Loucy (cell line): ENCODE data around the gene MAP7.

Experiments
- H2AFZ ChIP-seq: fragments of 200-600 bp; sonication (generic); 2 replicates; pipeline ENCODE4 v1.6.0; 2016; ENCODE audit warnings: antibody characterized with exemption, mild to moderate bottlenecking, low read length, moderate library complexity
- H3F3A ChIP-seq: fragments of 200-600 bp; 2 replicates; pipeline ENCODE4 v1.6.0; 2016; ENCODE audit warnings: antibody characterized with exemption, low read depth, mild to moderate bottlenecking
- H3K27me3 ChIP-seq: fragments of 200-600 bp; sonication (generic); 2 replicates; pipeline ENCODE4 v1.6.1; 2014; ENCODE audit warnings: low read length, mild to moderate bottlenecking; ENCODE audit not compliant: insufficient read depth, poor library complexity, severe bottlenecking
- H3K36me3 ChIP-seq: fragments of 200-600 bp; sonication (generic); 2 replicates; pipeline ENCODE4 v1.6.1; 2016; ENCODE audit warnings: low read length; ENCODE audit not compliant: insufficient read depth
- H3K4me1 ChIP-seq: fragments of 200-600 bp; sonication (generic); 2 replicates; pipeline ENCODE4 v1.5.1; 2014; ENCODE audit warnings: low read length, mild to moderate bottlenecking; ENCODE audit not compliant: insufficient read depth, poor library complexity, severe bottlenecking
- H3K4me2 ChIP-seq: fragments of 200-600 bp; sonication (generic); 2 replicates; pipeline ENCODE4 v1.6.0; 2014; ENCODE audit warnings: antibody characterized with exemption, low read length, low read depth, mild to moderate bottlenecking; ENCODE audit not compliant: poor library complexity, severe bottlenecking
- H3K4me3 ChIP-seq: fragments of 200-600 bp; sonication (generic); 2 replicates; pipeline ENCODE4 v1.5.1; 2014; ENCODE audit warnings: low read length, mild to moderate bottlenecking, mixed read lengths; ENCODE audit not compliant: poor library complexity, severe bottlenecking
- H3K79me2 ChIP-seq: fragments of 200-600 bp; sonication (generic); 2 replicates; pipeline ENCODE4 v1.6.1; 2014; ENCODE audit warnings: low read length; ENCODE audit not compliant: insufficient read depth
- H3K9ac ChIP-seq: fragments of 200-600 bp; sonication (generic); 2 replicates; pipeline ENCODE4 v1.6.0; 2014; ENCODE audit warnings: mild to moderate bottlenecking, low read depth, low read length, moderate library complexity; ENCODE audit not compliant: poor library complexity, severe bottlenecking
- H3K9me2 ChIP-seq: fragments of 200-600 bp; sonication (generic); replicated peaks from 2 replicates; pipeline ENCODE4 v1.6.1; 2016; ENCODE audit warnings: low read depth, low read length, mixed read lengths
- H3K9me3 ChIP-seq: fragments of 200-600 bp; sonication (generic); 2 replicates; pipeline ENCODE4 v1.6.1; 2014; ENCODE audit warnings: mild to moderate bottlenecking, antibody characterized with exemption, low read length, low read depth; ENCODE audit not compliant: insufficient read depth
- H4K20me1 ChIP-seq: fragments of 200-600 bp; sonication (generic); 2 replicates; pipeline ENCODE4 v1.6.0; 2014; ENCODE audit warnings: antibody characterized with exemption, low read length, mild to moderate bottlenecking; ENCODE audit not compliant: insufficient read depth, poor library complexity, severe bottlenecking
- CTCF ChIP-seq: fragments of 200-600 bp; sonication (generic); conservative IDR thresholded peaks from 2 replicates; pipeline ENCODE4 v1.5.1; 2014; ENCODE audit warnings: mild to moderate bottlenecking, antibody characterized with exemption, low read length
- EZH2phosphoT487 ChIP-seq: fragments of 200-600 bp; IDR thresholded peaks from 2 replicates; pipeline ENCODE4 v1.6.1; 2018; ENCODE audit warnings: antibody characterized with exemption, mild to moderate bottlenecking, moderate library complexity, borderline replicate concordance

MAP7 gene

GRCh38 chr6:136424450-136424849 is 125.8 kb downstream of the MAP7 start:
- H3K79me2 ChIP-seq: no peaks in the 10 kb centered on the region
- no peak overlapping the region for H3K4me3 ChIP-seq
- H2AFZ ChIP-seq: no peak overlapping the region
- H4K20me1 ChIP-seq: no peaks in the 10 kb centered on the region
- no peaks in the 10 kb centered on the region for H3K9me3 ChIP-seq
- no peak overlapping the region for H3K4me2 ChIP-seq
- TF ChIP-seq EZH2phosphoT487: no peak
- no peak for TF ChIP-seq CTCF
- H3K27me3 ChIP-seq: no peaks in the 10 kb centered on the region
- H3F3A ChIP-seq: no peaks in the 10 kb centered on the region
- no peak overlapping the region for H3K9ac ChIP-seq
- no peaks in the 10 kb centered on the region for H3K4me1 ChIP-seq
- no peaks in the 10 kb centered on the region for H3K36me3 ChIP-seq
- H3K9me2 ChIP-seq: no peaks in the 10 kb centered on the region

DNA sequence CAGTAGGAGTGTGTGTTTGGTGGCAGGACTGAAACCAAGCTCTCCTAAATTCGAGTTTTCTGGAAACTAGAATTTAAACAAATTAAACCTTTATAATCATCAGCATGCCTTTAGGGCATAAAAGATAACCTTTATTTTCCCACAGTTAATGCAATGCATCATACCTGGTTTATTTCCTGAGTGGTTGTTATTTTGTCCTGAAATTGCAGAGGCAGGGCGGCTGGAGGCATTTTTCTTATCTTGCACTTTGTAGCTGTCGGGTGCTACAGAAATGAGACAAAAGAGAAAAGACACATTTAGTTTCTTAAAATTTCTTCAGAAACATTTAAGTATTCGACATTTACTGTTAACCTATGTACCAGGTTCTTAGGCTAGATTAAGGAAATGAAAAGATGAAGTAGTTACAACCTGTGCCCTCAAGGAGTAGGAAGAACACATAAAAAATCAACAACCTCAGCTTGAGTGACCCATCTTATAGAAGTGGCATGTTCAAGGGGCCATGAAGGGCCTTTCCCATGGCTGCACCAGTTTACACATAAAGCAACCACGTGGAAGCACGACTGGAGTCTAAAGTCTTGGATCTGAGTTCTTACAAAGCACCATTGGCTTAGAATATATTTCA is 128.6 kb downstream of the MAP7 start:
- Histone ChIP-seq H3K79me2 (no peaks in the 10 kb centered on the region), H3K36me3 (no peaks in the 10 kb centered on the region), H3K4me2 (no peak overlapping the region), H3K9me2 (no peaks in the 10 kb centered on the region), H3F3A (no peaks in the 10 kb centered on the region), H3K9ac (no peak overlapping the region), H3K9me3 (no peaks in the 10 kb centered on the region), H3K27me3 (no peaks in the 10 kb centered on the region), H3K4me1 (no peaks in the 10 kb centered on the region), H4K20me1 (no peaks in the 10 kb centered on the region), H3K4me3 (no peak overlapping the region), H2AFZ (no peak overlapping the region)
- TF ChIP-seq EZH2phosphoT487 (no peak), CTCF (no peak)

DNA sequence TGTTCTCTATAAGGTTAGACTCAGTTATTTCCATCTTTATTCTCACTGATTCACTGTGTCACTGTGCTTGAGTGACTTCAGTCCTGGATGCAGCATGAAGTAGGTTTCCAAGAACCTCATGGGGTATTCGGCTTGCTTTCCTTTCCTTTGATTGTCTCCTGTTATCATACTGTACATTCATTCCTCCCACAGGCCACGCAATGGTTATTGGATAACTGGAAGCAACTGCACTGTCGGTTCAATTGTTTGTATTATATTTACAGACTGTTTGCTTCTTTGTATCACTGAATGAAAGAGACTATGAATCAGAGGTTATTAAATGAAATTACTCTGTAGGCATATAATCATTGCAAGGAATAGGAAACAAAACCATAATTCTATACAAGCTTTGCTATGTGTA is 129.4 kb downstream of the MAP7 start:
- Histone ChIP-seq H3K4me1 (no peaks in the 10 kb centered on the region), H3K9me3 (no peaks in the 10 kb centered on the region), H3K27me3 (no peaks in the 10 kb centered on the region), H3K4me2 (no peak overlapping the region), H3F3A (no peaks in the 10 kb centered on the region), H3K36me3 (no peaks in the 10 kb centered on the region), H2AFZ (no peak overlapping the region), H3K4me3 (no peak overlapping the region), H4K20me1 (no peaks in the 10 kb centered on the region), H3K9me2 (no peaks in the 10 kb centered on the region), H3K9ac (no peak overlapping the region), H3K79me2 (no peaks in the 10 kb centered on the region)
- no peak for TF ChIP-seq CTCF
- TF ChIP-seq EZH2phosphoT487: no peak
